ENCODE data around the gene BEND6. TPM values are rescaled to one million over a fixed set of nuclear protein-coding genes. Genes with fewer than 3 reads are reported as not detected.

The BEND6 gene
- total RNA-seq, 4 donors from 2014 or later, result not detected

- Histone ChIP-seq H3K27ac (no peak overlapping the region), H3K4me1 (peaks cover 0 to 11% (median 3%) of the 10 kb centered on the region in 4 donors), H3K36me3 (no peaks in the 10 kb centered on the region), H3K4me3 (no peak overlapping the region), H3K9me3 (no peaks in the 10 kb centered on the region), H3K27me3 (no peaks in the 10 kb centered on the region)
- no peak for TF ChIP-seq POLR2A (IDR thresholded peaks at IDR 0.05)
- no peak for TF ChIP-seq CTCF (IDR thresholded peaks at IDR 0.05)
- no peak for DNase-seq
These were observed 4.2 kb downstream of the BEND6 start for GRCh38 chr6:56959094-56959493.

GRCh38 chr6:56959938-56960337 lies 5.0 kb downstream of the BEND6 start:
- no peaks in the 10 kb centered on the region for H3K27me3 ChIP-seq
- H3K9me3 ChIP-seq, result no peaks in the 10 kb centered on the region
- no peak for DNase-seq
- no peak overlapping the region for H3K4me3 ChIP-seq
- H3K27ac ChIP-seq, result no peak overlapping the region
- peaks cover 0 to 9% (median 0%) of the 10 kb centered on the region in 4 donors for H3K4me1 ChIP-seq
- TF ChIP-seq CTCF (IDR thresholded peaks at IDR 0.05) (no peak), POLR2A (IDR thresholded peaks at IDR 0.05) (no peak)
- no peaks in the 10 kb centered on the region for H3K36me3 ChIP-seq

- Histone ChIP-seq H3K27me3 (no peaks in the 10 kb centered on the region), H3K4me3 (no peak overlapping the region), H3K36me3 (no peaks in the 10 kb centered on the region), H3K27ac (no peak overlapping the region), H3K9me3 (no peaks in the 10 kb centered on the region), H3K4me1 (no peaks in the 10 kb centered on the region)
- no peak for DNase-seq
- TF ChIP-seq CTCF (IDR thresholded peaks at IDR 0.05), result no peak
- TF ChIP-seq POLR2A (IDR thresholded peaks at IDR 0.05), result no peak
These were observed 6.2 kb downstream of the BEND6 start for GRCh38 chr6:56961151-56961550.

- DNase-seq, result no peak
- Histone ChIP-seq H3K4me1 (no peaks in the 10 kb centered on the region), H3K9me3 (no peaks in the 10 kb centered on the region), H3K27me3 (no peaks in the 10 kb centered on the region), H3K4me3 (no peak overlapping the region), H3K27ac (no peak overlapping the region), H3K36me3 (no peaks in the 10 kb centered on the region)
- TF ChIP-seq POLR2A (IDR thresholded peaks at IDR 0.05) (no peak), CTCF (IDR thresholded peaks at IDR 0.05) (no peak)
These were observed 7.5 kb downstream of the BEND6 start for GRCh38 chr6:56962441-56962840.

- TF ChIP-seq CTCF (IDR thresholded peaks at IDR 0.05), result no peak
- H3K4me1 ChIP-seq, result no peaks in the 10 kb centered on the region
These were observed 8.1 kb downstream of the BEND6 start for GRCh38 chr6:56963043-56963442.

GRCh38 chr6:56963793-56964192 lies 8.9 kb downstream of the BEND6 start:
- H3K27me3 ChIP-seq, result no peaks in the 10 kb centered on the region
- no peaks in the 10 kb centered on the region for H3K9me3 ChIP-seq
- no peak for DNase-seq
- H3K4me3 ChIP-seq, result no peak overlapping the region
- TF ChIP-seq POLR2A (IDR thresholded peaks at IDR 0.05) (no peak), CTCF (IDR thresholded peaks at IDR 0.05) (no peak)
- no peaks in the 10 kb centered on the region for H3K36me3 ChIP-seq
- H3K4me1 ChIP-seq, result no peaks in the 10 kb centered on the region
- H3K27ac ChIP-seq, result no peak overlapping the region

More at GRCh38 chr6:56963043-56963442, 8.1 kb downstream of the BEND6 start:
- H3K36me3 ChIP-seq, result no peaks in the 10 kb centered on the region
- H3K27me3 ChIP-seq, result no peaks in the 10 kb centered on the region
- DNase-seq, result no peak
- no peak overlapping the region for H3K4me3 ChIP-seq
- H3K9me3 ChIP-seq, result no peaks in the 10 kb centered on the region
- H3K27ac ChIP-seq, result no peak overlapping the region
